ENCODE measurements around the gene RSF1.

GRCh38 chr11:77753230-77753629 lies 67.3 kb downstream of the RSF1 start:
- TF ChIP-seq EZH2 (IDR thresholded peaks at IDR 0.05; ENCODE audit: borderline replicate concordance, insufficient read depth, low read depth, low read length, poor library complexity, severe bottlenecking), result no peak
- TF ChIP-seq, protein P1, sequence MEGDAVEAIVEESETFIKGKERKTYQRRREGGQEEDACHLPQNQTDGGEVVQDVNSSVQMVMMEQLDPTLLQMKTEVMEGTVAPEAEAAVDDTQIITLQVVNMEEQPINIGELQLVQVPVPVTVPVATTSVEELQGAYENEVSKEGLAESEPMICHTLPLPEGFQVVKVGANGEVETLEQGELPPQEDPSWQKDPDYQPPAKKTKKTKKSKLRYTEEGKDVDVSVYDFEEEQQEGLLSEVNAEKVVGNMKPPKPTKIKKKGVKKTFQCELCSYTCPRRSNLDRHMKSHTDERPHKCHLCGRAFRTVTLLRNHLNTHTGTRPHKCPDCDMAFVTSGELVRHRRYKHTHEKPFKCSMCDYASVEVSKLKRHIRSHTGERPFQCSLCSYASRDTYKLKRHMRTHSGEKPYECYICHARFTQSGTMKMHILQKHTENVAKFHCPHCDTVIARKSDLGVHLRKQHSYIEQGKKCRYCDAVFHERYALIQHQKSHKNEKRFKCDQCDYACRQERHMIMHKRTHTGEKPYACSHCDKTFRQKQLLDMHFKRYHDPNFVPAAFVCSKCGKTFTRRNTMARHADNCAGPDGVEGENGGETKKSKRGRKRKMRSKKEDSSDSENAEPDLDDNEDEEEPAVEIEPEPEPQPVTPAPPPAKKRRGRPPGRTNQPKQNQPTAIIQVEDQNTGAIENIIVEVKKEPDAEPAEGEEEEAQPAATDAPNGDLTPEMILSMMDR (IDR thresholded peaks at IDR 0.05), result no peak

All from B cell (primary cell).